ENCODE data around the gene PKIB.

GRCh38 chr6:122746688-122747087 lies 136.5 kb downstream of the PKIB start:
- no peak for TF ChIP-seq CTCF (IDR thresholded peaks at IDR 0.05)
- no peak for TF ChIP-seq POLR2A (IDR thresholded peaks at IDR 0.05)
- TF ChIP-seq EP300 (IDR thresholded peaks at IDR 0.05): no peak

All from ovary (tissue), 3 donors.